ENCODE data around the gene CXCR5. TPM values are rescaled to one million over a fixed set of nuclear protein-coding genes. Genes with fewer than 3 reads are reported as not detected.

The CXCR5 gene
- total RNA-seq, 2 experiments from 2014 or later: 1.5 to 1.6 TPM

DNA sequence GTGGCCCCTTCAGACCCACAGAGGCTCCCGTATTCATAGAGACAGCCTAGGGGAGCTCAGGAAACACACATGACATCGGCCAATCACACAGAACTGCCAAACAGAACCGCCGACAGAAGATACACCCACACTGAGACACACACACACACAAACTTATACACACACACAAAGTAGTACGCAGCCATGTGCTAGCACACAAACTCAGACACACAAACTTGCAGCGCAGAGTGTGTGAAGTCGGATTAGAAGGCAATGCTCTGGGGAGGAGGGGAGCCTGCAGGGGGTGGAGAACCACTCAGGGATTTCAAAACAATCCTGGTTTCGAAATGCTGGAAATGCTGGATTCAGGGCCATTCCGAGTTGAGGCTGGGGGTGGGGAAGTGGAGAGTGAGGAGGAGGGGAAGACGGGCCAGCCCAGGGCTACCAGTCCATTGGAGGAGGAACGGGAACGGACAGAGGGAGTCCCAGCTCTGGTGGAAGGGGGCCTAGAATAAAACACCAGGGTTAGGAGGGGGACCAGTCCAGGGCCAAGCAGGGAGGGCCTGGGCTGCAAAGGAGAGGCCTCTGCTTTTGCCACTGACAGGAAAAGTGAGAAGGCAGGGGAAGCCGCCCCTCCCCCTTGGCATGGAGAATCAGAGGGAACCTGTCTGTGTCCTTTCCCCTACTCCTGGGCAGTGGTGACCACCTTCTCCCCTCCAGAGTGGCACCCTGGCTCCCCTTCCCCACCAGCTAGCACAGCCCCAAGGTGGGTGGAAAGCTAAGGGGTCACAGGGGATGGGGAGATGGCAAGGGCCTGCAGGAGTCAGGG is 37.6 kb downstream of the CXCR5 start:
- H3K27me3 Mint-ChIP-seq: no peaks in the 10 kb centered on the region
- peaks cover 3% of the 10 kb centered on the region for H3K36me3 Mint-ChIP-seq
- H3K27ac Mint-ChIP-seq: peak overlapping the region; percentile 100
- H3K4me1 Mint-ChIP-seq: peaks cover 57% of the 10 kb centered on the region
- DNase-seq: no peak
- H3K9me3 Mint-ChIP-seq: no peaks in the 10 kb centered on the region
- peak overlapping the region; percentile 92 for H3K4me3 Mint-ChIP-seq

DNA sequence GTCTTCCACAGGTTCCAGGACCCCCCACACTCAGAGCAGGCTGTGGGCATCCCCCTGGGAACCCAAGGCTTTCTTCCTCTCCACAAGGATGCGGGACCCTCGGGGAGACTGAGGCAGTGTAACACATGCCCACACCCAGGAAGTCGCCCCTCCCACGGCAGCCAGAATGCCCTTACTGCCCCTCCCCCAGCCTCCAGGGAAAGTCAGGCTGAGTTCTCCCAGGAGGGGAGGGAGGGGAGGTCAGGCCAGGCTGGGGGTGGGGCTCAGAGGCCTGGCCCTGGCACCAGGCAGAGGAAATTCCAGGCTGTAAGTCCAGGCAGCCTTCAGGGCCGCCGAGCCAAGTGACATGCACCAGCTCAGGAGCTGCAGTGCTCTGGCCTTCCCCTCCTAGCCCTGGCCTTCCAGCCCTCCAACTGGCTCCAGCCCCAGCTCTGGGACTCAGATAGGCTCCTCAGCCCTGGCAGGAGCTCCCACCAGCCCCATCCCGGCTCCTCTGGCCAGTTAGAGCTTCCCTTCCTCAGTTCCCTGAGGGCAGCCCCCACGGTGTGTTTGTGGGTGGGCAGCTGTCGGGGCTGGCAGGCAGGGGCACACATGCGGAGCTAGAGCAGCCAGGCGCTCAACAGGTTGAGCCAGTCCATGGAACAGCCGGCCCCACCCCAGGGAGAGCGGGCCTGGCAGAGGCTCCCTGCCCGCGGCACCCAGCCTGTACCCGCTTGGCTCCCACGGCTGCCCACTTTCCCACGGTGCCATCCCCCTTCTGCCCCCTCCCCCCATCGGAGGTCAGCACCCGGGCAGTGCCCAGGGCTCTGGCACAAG is 38.4 kb downstream of the CXCR5 start:
- H3K4me1 Mint-ChIP-seq: peaks cover 57% of the 10 kb centered on the region
- peak overlapping the region; percentile 100 for H3K27ac Mint-ChIP-seq

GRCh38 chr11:118922745-118923627 is 39.3 kb downstream of the CXCR5 start:
- no peak for DNase-seq

More for the DNA sequence above, 38.4 kb downstream of the CXCR5 start:
- DNase-seq: no peak
- Mint-ChIP-seq H3K4me3 (peak overlapping the region; percentile 92), H3K36me3 (no peaks in the 10 kb centered on the region), H3K27me3 (no peaks in the 10 kb centered on the region), H3K9me3 (no peaks in the 10 kb centered on the region)

DNA sequence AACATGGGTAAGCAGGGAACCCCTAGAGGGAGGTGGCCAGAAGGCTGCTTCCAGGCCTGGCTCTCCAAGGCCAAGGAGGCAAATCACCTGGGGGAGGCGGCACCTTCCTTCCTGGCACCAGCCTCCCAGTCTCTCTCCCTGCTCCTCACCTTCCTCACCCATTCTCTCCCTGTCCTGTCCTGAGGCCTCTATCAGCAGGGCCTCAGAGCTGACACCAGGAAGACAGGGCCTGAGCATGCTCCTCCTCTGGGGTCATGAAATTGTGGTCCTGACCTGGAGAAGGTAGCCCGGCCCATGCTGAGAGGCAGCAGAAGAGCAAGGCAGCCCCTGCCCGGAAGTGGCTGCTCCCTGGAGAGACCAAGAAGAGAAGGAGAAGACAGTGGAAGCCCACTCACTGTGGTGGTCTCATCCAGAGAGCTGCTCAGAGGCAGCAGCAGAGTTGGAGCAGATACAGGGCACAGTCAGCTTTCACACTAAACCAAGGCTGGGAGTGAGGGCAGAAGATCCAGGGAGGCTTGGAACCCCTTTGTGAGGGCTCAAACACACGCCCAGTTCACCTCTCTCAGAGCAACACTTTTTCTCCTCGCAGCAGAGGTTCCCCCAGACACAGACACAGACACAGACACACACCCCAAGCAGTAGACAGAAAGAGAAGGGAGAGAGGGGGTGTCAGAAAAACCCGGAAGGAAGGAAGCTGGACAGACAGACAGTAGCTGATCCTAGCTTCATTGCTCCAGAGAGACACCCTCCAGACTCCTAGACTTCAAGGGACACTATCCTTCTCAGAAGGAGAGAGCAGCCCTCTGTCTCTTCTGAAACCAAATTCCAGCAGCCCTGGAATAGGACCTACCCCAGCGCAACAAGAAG is 40.3 kb downstream of the CXCR5 start:
- Mint-ChIP-seq H3K27ac (peak overlapping the region; percentile 83), H3K36me3 (no peaks in the 10 kb centered on the region), H3K4me3 (peak overlapping the region; percentile 88), H3K4me1 (peaks cover 61% of the 10 kb centered on the region), H3K27me3 (no peaks in the 10 kb centered on the region), H3K9me3 (no peaks in the 10 kb centered on the region)
- DNase-seq: no peak

More at GRCh38 chr11:118922745-118923627, 39.3 kb downstream of the CXCR5 start:
- H3K4me3 Mint-ChIP-seq: peak overlapping the region; percentile 88
- no peaks in the 10 kb centered on the region for H3K36me3 Mint-ChIP-seq
- peak overlapping the region; percentile 83 for H3K27ac Mint-ChIP-seq
- H3K4me1 Mint-ChIP-seq: peaks cover 56% of the 10 kb centered on the region
- no peaks in the 10 kb centered on the region for H3K9me3 Mint-ChIP-seq
- H3K27me3 Mint-ChIP-seq: no peaks in the 10 kb centered on the region

DNA sequence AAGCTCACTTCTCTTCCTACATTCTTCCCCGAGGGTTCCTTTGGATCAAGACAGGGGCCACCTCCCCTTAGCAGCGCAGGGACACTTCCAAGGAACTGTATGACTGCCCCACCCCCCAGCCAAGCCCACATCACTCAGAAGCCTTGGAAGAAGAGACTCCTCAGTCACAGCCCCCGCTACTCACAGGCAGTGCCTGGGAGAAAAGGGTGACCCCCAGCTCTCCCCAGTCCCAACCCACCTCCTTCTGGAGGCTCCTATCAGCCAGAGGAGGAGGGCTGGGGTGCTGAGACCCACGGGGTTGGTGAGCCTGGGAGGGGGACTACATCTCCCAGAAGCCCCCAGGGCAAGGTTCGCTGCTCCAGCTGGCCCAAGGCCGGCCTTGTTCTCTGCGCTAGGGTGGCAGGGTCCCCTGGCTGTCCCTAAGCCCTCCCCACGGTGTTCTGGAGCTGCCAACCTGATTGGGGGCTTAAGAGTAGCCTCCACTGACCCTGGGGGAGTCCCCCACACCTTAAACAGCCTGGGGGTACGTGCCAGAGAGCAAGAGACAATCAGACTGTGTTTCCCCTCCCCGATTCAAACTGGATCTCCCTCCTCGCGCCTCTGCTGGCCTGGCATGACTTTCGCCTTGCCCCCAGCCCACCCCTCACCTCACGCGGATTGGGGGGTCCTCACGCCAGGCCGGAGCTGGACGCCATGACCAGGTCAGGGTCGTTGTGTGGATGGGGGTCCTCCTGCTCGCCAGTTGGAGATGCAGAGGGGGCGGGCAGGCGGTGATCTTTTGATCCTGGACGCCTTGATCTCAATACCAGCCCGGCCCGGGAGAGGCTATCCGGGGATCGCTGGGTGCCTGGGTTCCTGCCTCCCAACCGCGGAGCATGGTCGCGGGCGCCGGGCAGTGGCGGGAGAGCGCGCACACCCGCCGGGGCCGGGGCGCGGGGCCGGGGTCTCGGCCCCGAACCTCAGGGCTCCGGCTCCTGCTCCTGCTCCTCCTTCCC is 41.2 kb downstream of the CXCR5 start:
- no peaks in the 10 kb centered on the region for H3K36me3 Mint-ChIP-seq

DNA sequence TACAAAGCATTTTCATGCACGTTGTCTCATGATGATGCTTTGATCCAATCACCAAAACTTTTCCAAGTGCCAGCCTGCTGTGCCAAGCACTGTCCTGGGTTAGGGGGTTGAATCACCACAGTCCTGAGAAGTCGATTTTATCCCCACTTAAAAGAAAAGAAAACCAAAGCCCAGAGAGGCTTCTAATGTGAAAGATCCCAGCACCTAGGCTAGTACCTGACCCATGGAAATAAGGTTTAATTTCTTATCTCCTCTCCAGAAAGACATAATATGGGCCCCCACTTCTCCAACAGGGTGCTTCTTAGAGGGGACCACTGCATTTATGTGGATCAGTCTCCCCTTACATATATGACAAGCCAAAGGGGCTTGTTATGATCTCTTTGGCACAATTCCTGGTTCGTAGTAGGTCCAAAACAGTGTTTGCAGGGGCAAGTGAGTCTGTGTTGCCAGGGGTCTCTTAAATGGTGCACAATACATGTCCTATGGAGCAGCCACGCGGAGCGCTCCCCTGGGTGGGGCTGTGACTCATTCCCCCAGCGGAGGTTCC is 43.9 kb downstream of the CXCR5 start:
- no peak for DNase-seq
- H3K27me3 Mint-ChIP-seq: no peaks in the 10 kb centered on the region
- H3K9me3 Mint-ChIP-seq: no peaks in the 10 kb centered on the region
- no peaks in the 10 kb centered on the region for H3K36me3 Mint-ChIP-seq
- peaks cover 47% of the 10 kb centered on the region for H3K4me1 Mint-ChIP-seq
- H3K4me3 Mint-ChIP-seq: peak overlapping the region; percentile 91
- peak overlapping the region; percentile 98 for H3K27ac Mint-ChIP-seq

More for the DNA sequence above, 41.2 kb downstream of the CXCR5 start:
- H3K4me3 Mint-ChIP-seq: peak overlapping the region; percentile 88
- H3K9me3 Mint-ChIP-seq: no peaks in the 10 kb centered on the region
- peak overlapping the region; percentile 83 for H3K27ac Mint-ChIP-seq
- peaks cover 52% of the 10 kb centered on the region for H3K4me1 Mint-ChIP-seq
- no peaks in the 10 kb centered on the region for H3K27me3 Mint-ChIP-seq
- peak; percentile 67 for DNase-seq

DNA sequence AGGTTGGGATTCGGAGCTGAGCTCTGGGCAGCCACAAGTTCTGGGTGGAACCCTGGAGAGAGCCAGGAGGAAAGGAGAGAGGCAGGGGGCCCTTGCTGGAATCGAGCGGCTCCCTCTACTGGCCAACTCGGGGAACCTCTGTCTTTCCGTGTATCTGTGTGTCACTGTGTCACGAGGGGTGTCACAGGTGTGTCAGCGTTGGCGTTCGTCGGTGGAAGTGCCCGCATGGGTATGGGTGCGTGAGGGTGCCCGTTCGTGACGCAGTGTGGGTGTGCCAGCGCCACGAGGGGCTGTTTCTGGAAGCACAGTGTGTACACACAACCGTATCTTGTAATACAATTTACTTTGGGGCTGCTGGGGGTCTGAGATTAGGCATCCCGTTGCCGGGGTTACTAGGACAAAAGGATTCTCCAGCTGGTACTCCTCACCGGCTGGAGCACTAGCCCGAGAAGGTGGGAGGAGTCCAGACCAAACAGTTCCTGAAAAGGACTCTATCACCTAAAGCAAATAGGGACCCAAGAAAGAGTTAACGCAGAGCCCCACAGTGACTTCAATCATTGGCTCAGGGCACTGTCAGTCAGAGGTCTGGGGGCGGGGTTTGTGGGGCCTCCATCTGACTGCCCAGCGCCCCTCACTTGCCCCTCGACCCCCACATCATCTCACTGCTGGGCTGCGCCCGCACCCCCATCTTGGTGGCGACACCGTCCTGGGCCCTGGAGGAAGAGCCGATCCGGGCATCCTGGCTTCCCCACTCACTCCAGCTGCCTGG is 44.6 kb downstream of the CXCR5 start:
- no peaks in the 10 kb centered on the region for H3K27me3 Mint-ChIP-seq
- no peaks in the 10 kb centered on the region for H3K36me3 Mint-ChIP-seq
- peak; percentile 89 for DNase-seq
- H3K4me3 Mint-ChIP-seq: peak overlapping the region; percentile 91
- peak overlapping the region; percentile 98 for H3K27ac Mint-ChIP-seq
- H3K4me1 Mint-ChIP-seq: peaks cover 47% of the 10 kb centered on the region
- H3K9me3 Mint-ChIP-seq: no peaks in the 10 kb centered on the region

- Mint-ChIP-seq H3K36me3 (no peaks in the 10 kb centered on the region), H3K27me3 (no peaks in the 10 kb centered on the region), H3K27ac (peak overlapping the region; percentile 98), H3K4me3 (peak overlapping the region; percentile 91), H3K4me1 (peaks cover 42% of the 10 kb centered on the region), H3K9me3 (no peaks in the 10 kb centered on the region)
- peak; percentile 65 for DNase-seq
These were observed 45.3 kb downstream of the CXCR5 start for GRCh38 chr11:118928870-118929500.

DNA sequence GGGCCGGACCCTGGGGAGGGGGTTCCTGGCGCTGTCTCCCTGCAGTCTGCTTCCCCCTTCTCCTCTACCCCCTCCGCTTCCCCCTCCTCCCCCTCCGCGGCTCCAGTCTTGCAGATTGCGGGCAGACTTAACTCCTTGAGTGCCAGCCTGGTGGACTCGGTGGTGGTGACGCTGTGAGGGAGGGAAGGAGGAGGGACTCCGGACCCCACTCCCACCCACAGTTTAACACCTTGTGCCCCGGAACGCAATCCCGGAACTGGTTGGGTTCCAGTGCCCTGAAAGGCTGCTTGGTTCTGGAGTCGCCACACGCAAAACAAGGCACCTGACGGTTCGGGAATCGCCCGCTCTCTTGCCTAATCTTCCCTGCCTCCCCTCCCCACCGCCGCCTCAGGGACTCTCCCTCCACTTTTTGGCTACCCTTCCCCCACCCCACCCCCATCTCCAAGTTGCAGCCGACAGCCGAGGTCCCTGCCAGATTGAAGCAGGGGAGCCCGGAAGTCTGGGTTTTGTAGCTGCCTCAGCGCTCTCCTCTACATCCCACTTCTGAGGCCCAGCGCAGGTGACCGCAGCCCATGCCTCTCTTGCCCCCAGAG is 45.9 kb downstream of the CXCR5 start:
- Mint-ChIP-seq H3K36me3 (no peaks in the 10 kb centered on the region), H3K27me3 (no peaks in the 10 kb centered on the region), H3K4me3 (peak overlapping the region; percentile 91), H3K27ac (peak overlapping the region; percentile 97), H3K9me3 (no peaks in the 10 kb centered on the region), H3K4me1 (peaks cover 42% of the 10 kb centered on the region)
- DNase-seq: peak; percentile 81

DNA sequence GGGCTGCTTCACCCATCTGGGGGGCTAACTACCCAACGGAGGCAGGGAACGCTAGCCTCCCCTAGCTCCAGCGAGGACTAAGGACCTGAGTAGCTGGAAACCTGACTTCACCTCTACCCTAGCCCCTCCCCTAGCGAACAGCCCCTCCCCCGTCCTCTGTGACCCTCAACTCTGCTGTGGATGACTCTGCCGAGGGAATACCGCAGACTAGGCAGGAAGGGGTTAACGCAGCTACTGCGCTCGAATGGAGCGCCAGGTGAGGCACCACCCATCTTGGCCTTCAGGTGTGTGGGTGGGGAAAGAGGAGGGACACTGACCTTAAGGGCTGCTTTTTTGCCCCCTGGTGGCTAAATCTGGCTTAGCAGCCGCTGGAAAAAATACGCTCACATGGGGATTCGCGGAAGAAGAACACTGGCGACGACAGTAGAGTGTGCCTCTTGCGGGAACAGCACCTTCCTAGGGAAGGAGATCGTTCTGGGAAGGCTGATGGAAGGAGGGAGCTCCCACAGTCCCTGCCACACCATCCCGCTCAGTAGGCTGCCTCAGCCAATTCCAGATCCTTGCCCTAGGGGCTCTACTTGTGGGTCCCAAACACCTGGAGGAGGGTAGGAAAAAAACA is 46.5 kb downstream of the CXCR5 start:
- peaks cover 42% of the 10 kb centered on the region for H3K4me1 Mint-ChIP-seq
- DNase-seq: peak; percentile 87
- no peaks in the 10 kb centered on the region for H3K9me3 Mint-ChIP-seq
- no peaks in the 10 kb centered on the region for H3K36me3 Mint-ChIP-seq
- H3K4me3 Mint-ChIP-seq: peak overlapping the region; percentile 91
- H3K27me3 Mint-ChIP-seq: no peaks in the 10 kb centered on the region
- H3K27ac Mint-ChIP-seq: peak overlapping the region; percentile 97

DNA sequence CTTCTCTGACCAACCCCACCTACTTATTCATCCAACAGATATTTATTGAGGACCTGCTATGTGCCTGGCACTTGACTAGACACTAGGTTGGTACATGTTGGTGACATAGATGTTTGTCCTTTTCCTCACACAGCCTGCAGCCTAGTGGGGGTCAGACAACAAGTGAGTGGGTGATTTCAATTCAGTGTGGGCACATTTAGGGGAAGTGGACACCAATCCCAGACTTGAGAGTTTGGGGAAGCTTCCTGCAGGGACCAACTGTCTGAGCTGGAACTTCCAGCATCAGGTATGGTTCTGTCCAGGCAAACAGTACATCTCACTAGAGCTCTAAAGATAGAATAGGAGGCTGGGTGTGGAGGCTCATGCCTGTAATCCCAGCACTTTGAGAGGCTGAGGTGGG is 47.9 kb downstream of the CXCR5 start:
- no peak overlapping the region for H3K27ac Mint-ChIP-seq
- no peak for DNase-seq
- H3K36me3 Mint-ChIP-seq: no peaks in the 10 kb centered on the region
- H3K4me3 Mint-ChIP-seq: no peak overlapping the region
- no peaks in the 10 kb centered on the region for H3K27me3 Mint-ChIP-seq
- H3K4me1 Mint-ChIP-seq: peaks cover 35% of the 10 kb centered on the region
- no peaks in the 10 kb centered on the region for H3K9me3 Mint-ChIP-seq
